Tibial nerve (tissue), 4 donors: ENCODE results near the gene C12orf57.

Experiments used
- EP300 ChIP-seq, 2 donors: sonication (generic); formaldehyde crosslinking; IDR thresholded peaks; one replicate each; pipeline ENCODE4 v1.6.1; 2017; ENCODE audit warnings: antibody characterized with exemption in 2 of 2, mild to moderate bottlenecking in 1 of 2
- POLR2A ChIP-seq, 2 donors: fragments of 450-650 bp; IDR thresholded peaks; one replicate each; pipeline ENCODE4 v1.6.1; 2017; ENCODE audit warnings: antibody characterized with exemption in 2 of 2, mild to moderate bottlenecking in 2 of 2, moderate library complexity in 2 of 2
- TF ChIP-seq, protein P1 (sequence below), 5 experiments: fragments of 200-600 bp in 3 of 5; fragments of 450-650 bp in 2 of 5; sonication (generic) in 3 of 5; IDR thresholded peaks; one replicate each; pipeline ENCODE4 v1.5.1; 2016 to 2019; ENCODE audit warnings: antibody characterized with exemption in 5 of 5, mild to moderate bottlenecking in 3 of 5, moderate library complexity in 2 of 5

DNA sequence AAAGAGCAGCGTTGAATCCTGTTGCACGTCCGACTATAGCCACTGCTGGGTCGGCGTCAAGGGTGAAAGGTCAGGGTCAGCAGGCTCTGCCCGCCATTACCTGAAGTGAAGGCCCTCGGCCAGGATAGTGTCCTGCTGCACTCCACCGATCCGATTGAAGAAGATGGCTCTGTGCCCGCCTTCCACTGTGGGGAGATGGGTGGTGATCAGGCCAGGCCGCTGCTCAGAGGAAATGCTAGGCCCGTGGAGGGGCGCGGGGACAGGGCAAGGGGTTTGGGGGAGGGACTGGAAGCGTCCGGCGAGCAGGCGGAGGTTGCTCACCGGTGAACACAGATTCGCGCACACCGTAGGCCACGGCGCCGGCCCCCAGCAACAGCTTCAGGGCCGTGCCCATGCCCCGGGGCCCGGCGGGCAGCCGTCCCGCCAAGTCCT lies 26.3 kb downstream of the C12orf57 start:
- TF ChIP-seq, protein P1, sequence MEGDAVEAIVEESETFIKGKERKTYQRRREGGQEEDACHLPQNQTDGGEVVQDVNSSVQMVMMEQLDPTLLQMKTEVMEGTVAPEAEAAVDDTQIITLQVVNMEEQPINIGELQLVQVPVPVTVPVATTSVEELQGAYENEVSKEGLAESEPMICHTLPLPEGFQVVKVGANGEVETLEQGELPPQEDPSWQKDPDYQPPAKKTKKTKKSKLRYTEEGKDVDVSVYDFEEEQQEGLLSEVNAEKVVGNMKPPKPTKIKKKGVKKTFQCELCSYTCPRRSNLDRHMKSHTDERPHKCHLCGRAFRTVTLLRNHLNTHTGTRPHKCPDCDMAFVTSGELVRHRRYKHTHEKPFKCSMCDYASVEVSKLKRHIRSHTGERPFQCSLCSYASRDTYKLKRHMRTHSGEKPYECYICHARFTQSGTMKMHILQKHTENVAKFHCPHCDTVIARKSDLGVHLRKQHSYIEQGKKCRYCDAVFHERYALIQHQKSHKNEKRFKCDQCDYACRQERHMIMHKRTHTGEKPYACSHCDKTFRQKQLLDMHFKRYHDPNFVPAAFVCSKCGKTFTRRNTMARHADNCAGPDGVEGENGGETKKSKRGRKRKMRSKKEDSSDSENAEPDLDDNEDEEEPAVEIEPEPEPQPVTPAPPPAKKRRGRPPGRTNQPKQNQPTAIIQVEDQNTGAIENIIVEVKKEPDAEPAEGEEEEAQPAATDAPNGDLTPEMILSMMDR (IDR thresholded peaks at IDR 0.05), result no peak
- TF ChIP-seq POLR2A (IDR thresholded peaks at IDR 0.05) (no peak), EP300 (IDR thresholded peaks at IDR 0.05) (no peak)
